ENCODE results near the gene SRGAP3. TPM values are rescaled to one million over a fixed set of nuclear protein-coding genes. Genes with fewer than 3 reads are reported as not detected.

Gene SRGAP3
- polyA plus RNA-seq, 2 donors, result 1.3 to 3.3 TPM

DNA sequence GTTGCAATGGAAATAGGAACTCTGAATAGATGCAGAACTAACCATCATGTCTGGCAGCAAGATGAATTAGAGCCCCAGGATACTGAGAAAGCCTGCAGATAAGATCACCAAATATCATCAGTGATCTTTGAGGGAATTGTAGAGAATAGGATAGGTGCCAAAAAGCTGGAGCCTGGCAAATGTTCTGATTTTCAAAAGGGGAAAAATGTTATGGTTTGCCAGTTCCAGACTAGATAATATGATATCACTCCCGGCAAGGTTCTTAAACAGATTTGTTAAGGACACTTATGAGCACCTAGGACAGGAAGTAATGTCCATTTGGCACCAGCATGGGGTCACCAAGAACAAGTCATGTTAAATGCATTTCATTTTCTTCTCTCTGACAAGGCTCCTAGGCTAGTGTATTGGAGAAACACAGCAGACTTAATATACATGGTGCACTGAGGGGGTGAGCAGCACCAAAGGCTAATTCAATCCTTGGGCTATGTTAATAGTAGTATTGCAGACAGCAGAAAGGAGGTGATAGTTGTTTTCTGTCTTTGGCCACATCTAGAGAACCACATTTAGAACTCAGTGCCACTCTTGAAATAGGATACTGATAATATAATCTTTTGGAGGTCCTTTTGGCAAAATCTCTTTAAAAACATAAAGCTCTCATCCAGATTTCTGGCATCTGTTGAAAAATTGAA is 4.8 kb downstream of the SRGAP3 start:
- 61 to 62% methylated on average over 1 of the region's 1 CpG for WGBS, 2 donors
- no peaks in the 10 kb centered on the region for H3K27me3 ChIP-seq (ENCODE audit: control insufficient read depth in 1 of 2, insufficient read depth in 2 of 2, low read length in 2 of 2)
- H3K9me3 ChIP-seq (ENCODE audit: control insufficient read depth in 2 of 2, insufficient read depth in 1 of 2, low read depth in 1 of 2, low read length in 1 of 2), result no peaks in the 10 kb centered on the region
- no peak overlapping the region for H3K4me3 ChIP-seq (ENCODE audit: low read depth in 1 of 2, low read length in 2 of 2)
- no peak overlapping the region for H3K27ac ChIP-seq (ENCODE audit: low read depth in 2 of 2, low read length in 1 of 2)
- no peaks in the 10 kb centered on the region for H3K4me1 ChIP-seq (ENCODE audit: control insufficient read depth in 2 of 2, insufficient read depth in 2 of 2, low read length in 1 of 2)
- H3K36me3 ChIP-seq (ENCODE audit: control insufficient read depth in 2 of 2, insufficient read depth in 2 of 2, low read length in 1 of 2), result no peaks in the 10 kb centered on the region

DNA sequence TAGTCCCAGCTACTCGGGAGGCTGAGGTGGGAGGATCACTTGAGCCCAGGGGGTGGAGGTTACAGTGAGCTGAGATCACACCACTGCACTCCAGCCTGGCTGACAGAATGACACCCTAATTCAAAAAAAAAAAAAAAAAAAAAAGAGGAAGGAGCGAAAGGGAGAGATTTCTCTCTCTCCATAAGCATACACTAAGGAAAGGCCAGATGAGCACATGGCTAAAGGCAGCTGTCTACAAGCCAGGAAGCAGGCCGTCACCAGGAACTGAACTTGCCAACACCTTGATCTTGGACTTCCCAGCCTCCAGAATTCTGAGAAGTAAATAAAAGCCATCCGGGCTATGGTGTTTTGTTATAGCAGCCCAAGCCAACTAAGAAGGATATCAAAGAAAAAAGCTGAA is 7.5 kb downstream of the SRGAP3 start:
- H3K4me1 ChIP-seq (ENCODE audit: control insufficient read depth in 2 of 2, insufficient read depth in 2 of 2, low read length in 1 of 2), result no peaks in the 10 kb centered on the region
- H3K36me3 ChIP-seq (ENCODE audit: control insufficient read depth in 2 of 2, insufficient read depth in 2 of 2, low read length in 1 of 2), result no peaks in the 10 kb centered on the region
- H3K9me3 ChIP-seq (ENCODE audit: control insufficient read depth in 2 of 2, insufficient read depth in 1 of 2, low read depth in 1 of 2, low read length in 1 of 2), result no peaks in the 10 kb centered on the region
- WGBS, 2 donors, result 92 to 96% methylated on average over 4 of the region's 4 CpGs
- no peak overlapping the region for H3K27ac ChIP-seq (ENCODE audit: low read depth in 2 of 2, low read length in 1 of 2)
- no peak overlapping the region for H3K4me3 ChIP-seq (ENCODE audit: low read depth in 1 of 2, low read length in 2 of 2)
- H3K27me3 ChIP-seq (ENCODE audit: control insufficient read depth in 1 of 2, insufficient read depth in 2 of 2, low read length in 2 of 2), result no peaks in the 10 kb centered on the region

DNA sequence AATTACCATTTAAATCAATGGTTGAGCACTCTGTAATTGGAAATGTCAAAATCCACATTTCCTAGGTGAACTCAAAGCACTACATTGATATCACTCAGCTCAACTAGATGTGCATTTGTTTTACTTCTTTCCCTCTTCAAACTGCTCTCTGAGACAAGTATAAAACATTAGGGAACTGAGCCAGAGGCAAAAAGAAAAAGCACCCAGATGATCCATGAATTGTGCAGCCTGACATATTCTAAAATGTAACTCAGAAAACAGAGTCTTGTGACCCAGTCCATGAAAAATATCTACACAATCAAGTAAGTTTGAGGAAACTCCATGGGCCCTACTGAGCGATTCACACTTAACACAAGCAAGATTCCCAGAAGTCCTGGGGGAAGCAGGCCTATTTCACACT is 9.8 kb downstream of the SRGAP3 start:
- no peaks in the 10 kb centered on the region for H3K27me3 ChIP-seq (ENCODE audit: control insufficient read depth in 1 of 2, insufficient read depth in 2 of 2, low read length in 2 of 2)
- H3K9me3 ChIP-seq (ENCODE audit: control insufficient read depth in 2 of 2, insufficient read depth in 1 of 2, low read depth in 1 of 2, low read length in 1 of 2), result no peaks in the 10 kb centered on the region
- no peak overlapping the region for H3K27ac ChIP-seq (ENCODE audit: low read depth in 2 of 2, low read length in 1 of 2)
- 94 to 100% methylated on average over 1 of the region's 1 CpG for WGBS, 2 donors
- no peak overlapping the region for H3K4me3 ChIP-seq (ENCODE audit: low read depth in 1 of 2, low read length in 2 of 2)
- no peaks in the 10 kb centered on the region for H3K36me3 ChIP-seq (ENCODE audit: control insufficient read depth in 2 of 2, insufficient read depth in 2 of 2, low read length in 1 of 2)
- no peaks in the 10 kb centered on the region for H3K4me1 ChIP-seq (ENCODE audit: control insufficient read depth in 2 of 2, insufficient read depth in 2 of 2, low read length in 1 of 2)

DNA sequence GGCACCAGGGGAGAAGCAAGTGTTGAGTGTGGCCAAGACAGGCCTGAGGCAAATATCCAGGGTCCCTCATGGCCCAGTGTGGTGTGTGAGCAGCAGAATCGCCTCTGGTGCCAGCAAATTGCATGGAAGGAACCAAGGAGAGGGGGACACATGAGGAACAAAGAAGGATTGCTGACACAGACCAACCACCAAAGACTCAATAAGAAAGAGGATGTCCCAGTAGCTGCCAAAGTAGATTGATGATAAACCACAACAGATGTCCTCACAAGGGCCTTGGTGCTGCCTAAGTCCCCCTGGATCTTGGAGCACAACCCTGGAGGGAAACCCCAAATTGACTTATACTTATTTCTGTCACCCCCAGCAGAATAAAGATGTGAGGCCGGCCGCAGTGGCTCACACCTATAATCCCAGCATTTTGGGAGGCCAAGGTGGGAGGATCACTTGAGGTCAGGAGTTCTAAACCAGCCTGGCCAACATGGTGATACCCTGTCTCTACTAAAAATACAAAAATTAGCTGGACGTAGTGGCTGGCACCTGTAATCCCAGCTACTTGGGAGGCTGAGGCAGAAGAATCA is 10.6 kb downstream of the SRGAP3 start:
- H3K27ac ChIP-seq (ENCODE audit: low read depth in 2 of 2, low read length in 1 of 2), result no peak overlapping the region
- WGBS, 2 donors, result 87 to 94% methylated on average over 4 of the region's 4 CpGs
- no peaks in the 10 kb centered on the region for H3K4me1 ChIP-seq (ENCODE audit: control insufficient read depth in 2 of 2, insufficient read depth in 2 of 2, low read length in 1 of 2)
- H3K4me3 ChIP-seq (ENCODE audit: low read depth in 1 of 2, low read length in 2 of 2), result no peak overlapping the region
- no peaks in the 10 kb centered on the region for H3K36me3 ChIP-seq (ENCODE audit: control insufficient read depth in 2 of 2, insufficient read depth in 2 of 2, low read length in 1 of 2)
- no peaks in the 10 kb centered on the region for H3K9me3 ChIP-seq (ENCODE audit: control insufficient read depth in 2 of 2, insufficient read depth in 1 of 2, low read depth in 1 of 2, low read length in 1 of 2)
- H3K27me3 ChIP-seq (ENCODE audit: control insufficient read depth in 1 of 2, insufficient read depth in 2 of 2, low read length in 2 of 2), result no peaks in the 10 kb centered on the region

DNA sequence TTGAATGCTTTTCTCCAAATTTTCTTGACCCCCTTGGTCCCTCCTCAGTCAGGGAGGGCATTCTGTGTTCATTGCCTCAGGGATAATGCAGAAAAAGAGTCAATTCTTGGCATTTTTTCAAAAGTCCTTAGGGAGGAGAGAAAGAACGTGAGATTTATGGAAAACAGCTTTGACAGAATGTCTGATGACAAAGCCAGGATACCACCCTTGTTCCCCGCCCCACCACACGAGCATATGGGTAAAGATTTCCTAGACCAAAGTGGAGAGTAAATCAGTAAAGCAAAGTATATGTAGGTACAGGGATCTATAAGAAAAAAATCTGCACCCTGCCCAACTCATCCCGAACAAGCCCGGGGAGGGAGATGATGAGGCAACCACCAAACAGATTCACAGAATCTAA is 11.2 kb downstream of the SRGAP3 start:
- Histone ChIP-seq H3K36me3 (ENCODE audit: control insufficient read depth in 2 of 2, insufficient read depth in 2 of 2, low read length in 1 of 2) (no peaks in the 10 kb centered on the region), H3K4me3 (ENCODE audit: low read depth in 1 of 2, low read length in 2 of 2) (no peak overlapping the region), H3K4me1 (ENCODE audit: control insufficient read depth in 2 of 2, insufficient read depth in 2 of 2, low read length in 1 of 2) (no peaks in the 10 kb centered on the region), H3K27ac (ENCODE audit: low read depth in 2 of 2, low read length in 1 of 2) (no peak overlapping the region), H3K9me3 (ENCODE audit: control insufficient read depth in 2 of 2, insufficient read depth in 1 of 2, low read depth in 1 of 2, low read length in 1 of 2) (no peaks in the 10 kb centered on the region), H3K27me3 (ENCODE audit: control insufficient read depth in 1 of 2, insufficient read depth in 2 of 2, low read length in 2 of 2) (no peaks in the 10 kb centered on the region)
- WGBS, 2 donors, result 83% methylated on average over 5 of the region's 5 CpGs

DNA sequence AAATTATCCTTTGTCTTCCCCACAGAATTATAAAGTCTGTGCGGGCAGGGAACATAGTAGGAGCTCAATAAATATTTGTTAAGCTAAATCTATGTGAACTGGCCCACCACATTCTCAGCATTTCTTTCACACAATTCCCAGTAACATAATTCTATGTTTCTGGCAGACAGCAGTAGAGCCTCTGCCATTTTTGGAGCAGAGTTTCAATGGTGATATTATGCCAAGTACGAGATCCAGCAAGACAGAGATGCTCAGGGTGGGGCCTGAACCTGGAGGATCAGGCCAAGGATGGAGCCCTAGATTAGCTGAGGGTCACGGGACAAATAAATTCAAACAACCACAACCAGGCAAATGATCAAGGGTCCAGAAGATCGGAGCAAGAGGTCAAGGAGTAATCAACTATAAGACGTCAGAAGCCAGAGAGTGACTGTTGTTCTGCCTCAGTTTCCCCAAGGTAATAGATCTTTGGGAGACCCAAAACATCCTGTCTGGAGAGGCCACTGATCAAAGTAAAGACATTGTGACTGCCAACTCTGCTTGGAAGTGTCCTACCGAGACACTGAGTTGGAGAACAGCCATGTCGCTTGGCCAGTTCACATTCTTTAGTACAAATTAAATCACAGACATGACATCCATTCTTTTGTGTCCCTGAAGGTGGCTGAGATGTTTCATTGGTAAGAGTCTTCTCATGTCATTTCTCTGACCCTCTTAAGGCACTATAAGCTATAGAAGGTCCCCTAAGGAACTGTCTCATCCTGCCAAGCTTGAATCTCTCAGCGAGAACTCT is 15.4 kb downstream of the SRGAP3 start:
- Histone ChIP-seq H3K9me3 (ENCODE audit: control insufficient read depth in 2 of 2, insufficient read depth in 1 of 2, low read depth in 1 of 2, low read length in 1 of 2) (no peaks in the 10 kb centered on the region), H3K36me3 (ENCODE audit: control insufficient read depth in 2 of 2, insufficient read depth in 2 of 2, low read length in 1 of 2) (no peaks in the 10 kb centered on the region), H3K4me3 (ENCODE audit: low read depth in 1 of 2, low read length in 2 of 2) (no peak overlapping the region), H3K4me1 (ENCODE audit: control insufficient read depth in 2 of 2, insufficient read depth in 2 of 2, low read length in 1 of 2) (no peaks in the 10 kb centered on the region), H3K27me3 (ENCODE audit: control insufficient read depth in 1 of 2, insufficient read depth in 2 of 2, low read length in 2 of 2) (no peaks in the 10 kb centered on the region), H3K27ac (ENCODE audit: low read depth in 2 of 2, low read length in 1 of 2) (no peak overlapping the region)
- 86 to 87% methylated on average over 8 of the region's 8 CpGs for WGBS, 2 donors

DNA sequence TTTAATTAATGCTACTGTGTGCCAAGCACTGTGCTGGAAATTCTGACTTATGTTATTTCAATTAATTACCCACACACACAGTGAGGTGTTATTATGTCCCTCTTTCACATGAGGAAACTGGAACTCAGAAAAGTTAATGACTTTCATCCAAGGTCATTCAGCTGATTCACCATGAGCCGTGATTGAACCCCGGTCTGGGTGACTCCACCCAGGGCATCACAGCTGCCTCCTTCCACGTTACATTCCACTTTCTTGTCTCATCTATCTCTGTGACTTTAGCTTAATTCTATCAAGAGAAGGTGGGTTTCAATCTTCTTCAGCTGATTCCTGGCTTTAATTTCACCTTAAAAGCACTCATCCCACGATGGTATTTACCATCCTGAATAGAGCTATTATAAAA is 16.3 kb downstream of the SRGAP3 start:
- no peak overlapping the region for H3K4me3 ChIP-seq (ENCODE audit: low read depth in 1 of 2, low read length in 2 of 2)
- WGBS, 2 donors, result 69 to 77% methylated on average over 4 of the region's 4 CpGs
- no peaks in the 10 kb centered on the region for H3K36me3 ChIP-seq (ENCODE audit: control insufficient read depth in 2 of 2, insufficient read depth in 2 of 2, low read length in 1 of 2)
- H3K4me1 ChIP-seq (ENCODE audit: control insufficient read depth in 2 of 2, insufficient read depth in 2 of 2, low read length in 1 of 2), result no peaks in the 10 kb centered on the region
- no peak overlapping the region for H3K27ac ChIP-seq (ENCODE audit: low read depth in 2 of 2, low read length in 1 of 2)
- H3K9me3 ChIP-seq (ENCODE audit: control insufficient read depth in 2 of 2, insufficient read depth in 1 of 2, low read depth in 1 of 2, low read length in 1 of 2), result no peaks in the 10 kb centered on the region
- H3K27me3 ChIP-seq (ENCODE audit: control insufficient read depth in 1 of 2, insufficient read depth in 2 of 2, low read length in 2 of 2), result no peaks in the 10 kb centered on the region

DNA sequence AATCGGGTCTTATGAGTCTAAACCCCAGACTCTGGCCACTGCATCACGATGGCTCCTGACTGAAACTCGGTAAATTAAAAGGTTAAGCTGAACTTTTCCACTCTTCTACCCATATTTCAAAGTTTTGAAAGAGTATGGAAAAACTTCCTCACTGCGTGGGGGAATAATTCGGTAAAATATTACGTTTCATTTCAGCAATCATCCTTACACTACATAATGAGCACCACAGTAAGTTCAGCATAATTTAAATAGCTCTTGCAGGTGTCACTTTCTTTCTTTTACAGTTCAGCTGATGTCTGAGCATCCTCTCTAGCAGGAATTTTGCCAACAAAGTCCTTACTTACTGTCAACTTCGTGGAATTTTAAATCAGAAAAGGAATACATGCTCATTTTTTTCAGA is 17.5 kb downstream of the SRGAP3 start:
- WGBS, 2 donors, result 83 to 87% methylated on average over 7 of the region's 7 CpGs

DNA sequence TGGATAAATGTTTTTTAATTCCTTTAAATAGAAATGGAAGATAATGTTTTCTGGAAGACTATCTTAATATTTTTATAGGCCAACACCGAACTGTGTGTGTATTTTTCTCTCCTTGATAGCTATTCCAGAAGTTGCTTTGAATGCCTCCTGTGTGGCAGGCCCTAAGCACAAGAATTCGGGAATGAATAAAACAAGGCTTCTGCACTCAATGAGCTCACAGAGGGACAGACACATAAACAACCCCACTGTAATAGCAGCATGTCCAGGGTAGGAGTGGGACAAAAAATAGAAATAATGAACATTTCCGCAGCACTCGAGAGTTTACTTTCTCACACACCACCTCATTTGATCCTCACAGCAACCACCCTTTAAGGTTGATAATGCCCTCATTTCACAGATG is 18.0 kb downstream of the SRGAP3 start:
- no peaks in the 10 kb centered on the region for H3K27me3 ChIP-seq (ENCODE audit: control insufficient read depth in 1 of 2, insufficient read depth in 2 of 2, low read length in 2 of 2)

More for the DNA sequence above, 17.5 kb downstream of the SRGAP3 start:
- H3K27ac ChIP-seq (ENCODE audit: low read depth in 2 of 2, low read length in 1 of 2), result no peak overlapping the region
- H3K27me3 ChIP-seq (ENCODE audit: control insufficient read depth in 1 of 2, insufficient read depth in 2 of 2, low read length in 2 of 2), result no peaks in the 10 kb centered on the region
- H3K9me3 ChIP-seq (ENCODE audit: control insufficient read depth in 2 of 2, insufficient read depth in 1 of 2, low read depth in 1 of 2, low read length in 1 of 2), result no peaks in the 10 kb centered on the region
- H3K4me3 ChIP-seq (ENCODE audit: low read depth in 1 of 2, low read length in 2 of 2), result no peak overlapping the region
- H3K36me3 ChIP-seq (ENCODE audit: control insufficient read depth in 2 of 2, insufficient read depth in 2 of 2, low read length in 1 of 2), result no peaks in the 10 kb centered on the region
- no peaks in the 10 kb centered on the region for H3K4me1 ChIP-seq (ENCODE audit: control insufficient read depth in 2 of 2, insufficient read depth in 2 of 2, low read length in 1 of 2)

More for the DNA sequence above, 18.0 kb downstream of the SRGAP3 start:
- Histone ChIP-seq H3K27ac (ENCODE audit: low read depth in 2 of 2, low read length in 1 of 2) (no peak overlapping the region), H3K4me1 (ENCODE audit: control insufficient read depth in 2 of 2, insufficient read depth in 2 of 2, low read length in 1 of 2) (no peaks in the 10 kb centered on the region), H3K9me3 (ENCODE audit: control insufficient read depth in 2 of 2, insufficient read depth in 1 of 2, low read depth in 1 of 2, low read length in 1 of 2) (no peaks in the 10 kb centered on the region), H3K4me3 (ENCODE audit: low read depth in 1 of 2, low read length in 2 of 2) (no peak overlapping the region), H3K36me3 (ENCODE audit: control insufficient read depth in 2 of 2, insufficient read depth in 2 of 2, low read length in 1 of 2) (no peaks in the 10 kb centered on the region)
- WGBS, 2 donors, result 78 to 84% methylated on average over 4 of the region's 4 CpGs

Data from esophagus (tissue), 2 donors.